ENCODE data around the gene ZBTB16.

GRCh38 chr11:114054806-114055205, 4.7 kb upstream of the ZBTB16 start:
- TF ChIP-seq CTCF (conservative IDR thresholded peaks at IDR 0.05) (no peak), EZH2 (IDR thresholded peaks at IDR 0.05; ENCODE audit: low read depth) (no peak)
